HG02943 (cell line): ENCODE measurements around the gene NIPBL.
"Not testable (repeated sequence)": the region's sequence is repeated elsewhere in the genome, so short reads cannot be mapped to it uniquely, and the experiment has no call there.

Source experiments
- ATAC-seq: cut with Tn5 transposase; IDR thresholded peaks from one replicate; pipeline ENCODE4 v1.9.1; 2021; ENCODE audit warnings: mild to moderate bottlenecking, low read depth, moderate library complexity; ENCODE audit not compliant: unreplicated experiment

The NIPBL gene

GRCh38 chr5:36901077-36901476 lies 24.5 kb downstream of the NIPBL start:
- not testable (repeated sequence) for ATAC-seq

DNA sequence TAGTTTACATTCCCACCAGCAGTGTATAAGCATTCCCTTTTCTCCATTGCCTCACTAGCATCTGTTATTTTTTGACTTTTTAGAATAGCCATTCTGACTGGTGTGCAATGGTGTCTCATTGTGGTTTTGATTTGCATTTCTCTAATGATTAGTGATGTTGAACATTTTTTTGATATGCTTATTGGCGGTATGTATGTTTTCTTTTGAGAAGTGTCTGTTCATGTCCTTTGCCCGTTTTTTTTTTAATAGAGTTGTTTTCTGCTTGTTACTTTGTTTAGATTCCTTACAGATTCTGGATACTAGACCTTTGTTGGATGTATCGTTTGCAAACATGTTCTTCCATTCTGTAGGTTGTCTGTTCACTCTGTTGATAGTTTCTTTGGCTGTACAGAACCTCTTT lies 25.3 kb downstream of the NIPBL start:
- no peak for ATAC-seq

- ATAC-seq: no peak
These were observed 25.8 kb downstream of the NIPBL start for GRCh38 chr5:36902353-36902752.

DNA sequence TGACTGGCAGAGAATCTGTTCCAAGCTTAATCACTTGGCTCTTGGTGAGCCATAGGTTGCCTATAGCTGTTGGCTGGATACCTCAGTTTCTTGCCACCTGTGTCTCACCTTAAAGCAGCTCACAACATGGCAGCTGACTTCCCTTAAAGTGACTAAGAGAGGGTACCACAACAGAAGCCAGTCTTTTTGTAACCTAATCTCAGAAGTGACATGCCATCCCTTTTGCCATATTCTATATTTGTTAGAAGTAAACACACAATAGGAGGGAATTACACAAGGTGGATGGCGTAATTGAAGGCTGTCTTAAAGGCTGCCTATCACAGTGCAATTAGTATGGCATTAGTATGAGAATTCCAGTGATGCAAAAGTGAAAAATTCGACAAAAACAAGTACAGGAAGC lies 28.1 kb downstream of the NIPBL start:
- no peak for ATAC-seq

DNA sequence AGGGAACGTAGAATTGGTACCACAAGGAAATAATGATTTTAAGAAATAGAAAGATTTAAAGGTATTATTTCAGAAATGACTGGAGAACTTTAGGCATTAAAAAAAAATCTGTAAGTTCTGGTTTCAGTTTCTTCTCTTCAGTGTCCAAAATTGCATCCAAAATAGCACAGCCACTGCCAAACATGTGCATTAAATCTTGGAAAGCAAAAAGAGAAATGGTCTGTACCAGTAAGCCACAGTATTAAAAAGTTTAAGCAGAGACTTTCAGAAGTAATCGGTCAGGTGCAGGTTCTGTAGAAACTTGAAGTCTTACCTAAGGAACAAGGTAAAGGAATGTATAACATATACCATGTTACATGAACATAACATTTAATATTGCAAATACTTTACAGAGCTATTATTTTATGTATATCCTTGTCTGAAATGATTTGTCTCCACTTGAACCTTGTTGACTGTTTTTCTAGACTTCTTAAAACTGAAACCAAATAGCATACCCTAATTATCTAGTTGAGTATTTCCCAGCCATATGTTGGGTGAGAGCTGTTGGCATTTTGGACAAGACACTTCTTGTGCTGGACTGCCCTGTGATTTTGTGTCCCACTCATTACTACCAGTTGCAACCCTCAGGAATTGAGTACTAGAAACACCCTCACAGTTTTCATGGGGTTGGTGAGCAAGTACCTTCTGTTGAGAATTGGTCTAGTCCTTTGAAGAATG lies 32.1 kb downstream of the NIPBL start:
- ATAC-seq: no peak

DNA sequence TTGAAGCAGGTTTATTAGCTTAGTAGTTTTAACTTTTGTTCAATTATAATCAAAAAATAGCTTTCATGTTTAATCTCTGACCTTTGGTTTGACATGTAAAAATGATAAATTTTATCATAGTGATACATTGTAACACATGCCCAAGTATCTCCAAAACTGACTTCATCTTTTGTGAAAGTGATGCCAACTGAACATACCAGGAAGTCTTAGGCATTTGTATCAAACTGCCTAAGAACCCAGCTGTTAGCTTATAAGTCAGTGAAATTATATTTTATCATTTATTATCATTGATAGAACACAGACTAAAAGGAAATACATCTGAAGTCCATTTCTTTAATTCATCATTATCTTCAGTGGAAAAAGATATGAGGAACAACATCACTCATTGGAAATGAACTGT lies 39.1 kb downstream of the NIPBL start:
- no peak for ATAC-seq

DNA sequence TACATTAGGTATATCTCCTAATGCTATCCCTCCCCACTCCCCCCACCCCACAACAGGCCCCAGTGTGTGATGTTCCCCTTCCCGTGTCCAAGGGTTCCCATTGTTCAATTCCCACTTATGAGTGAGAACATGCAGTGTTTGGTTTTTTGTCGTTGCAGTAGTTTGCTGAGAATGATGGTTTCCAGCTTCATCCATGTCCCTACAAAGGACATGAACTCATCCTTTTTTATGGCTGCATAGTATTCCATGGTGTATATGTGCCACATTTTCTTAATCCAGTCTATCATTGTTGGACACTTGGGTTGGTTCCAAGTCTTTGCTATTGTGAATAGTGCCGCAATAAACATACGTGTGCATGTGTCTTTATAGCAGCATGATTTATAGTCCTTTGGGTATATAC lies 40.0 kb downstream of the NIPBL start:
- not testable (repeated sequence) for ATAC-seq

DNA sequence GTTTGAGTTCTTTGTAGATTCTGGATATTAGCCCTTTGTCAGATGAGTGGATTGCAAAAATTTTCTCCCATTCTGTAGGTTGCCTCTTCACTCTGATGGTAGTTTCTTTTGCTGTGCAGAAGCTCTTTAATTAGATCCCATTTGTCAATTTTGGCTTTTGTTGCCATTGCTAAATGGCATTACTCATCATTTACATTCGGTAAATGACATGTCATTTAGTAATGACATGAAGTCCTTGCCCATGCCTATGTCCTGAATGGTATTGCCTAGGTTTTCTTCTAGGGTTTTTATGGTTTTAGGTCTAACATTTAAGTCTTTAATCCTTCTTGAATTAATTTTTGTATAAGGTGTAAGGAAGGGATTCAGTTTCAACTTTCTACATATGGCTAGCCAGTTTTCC lies 40.8 kb downstream of the NIPBL start:
- not testable (repeated sequence) for ATAC-seq

DNA sequence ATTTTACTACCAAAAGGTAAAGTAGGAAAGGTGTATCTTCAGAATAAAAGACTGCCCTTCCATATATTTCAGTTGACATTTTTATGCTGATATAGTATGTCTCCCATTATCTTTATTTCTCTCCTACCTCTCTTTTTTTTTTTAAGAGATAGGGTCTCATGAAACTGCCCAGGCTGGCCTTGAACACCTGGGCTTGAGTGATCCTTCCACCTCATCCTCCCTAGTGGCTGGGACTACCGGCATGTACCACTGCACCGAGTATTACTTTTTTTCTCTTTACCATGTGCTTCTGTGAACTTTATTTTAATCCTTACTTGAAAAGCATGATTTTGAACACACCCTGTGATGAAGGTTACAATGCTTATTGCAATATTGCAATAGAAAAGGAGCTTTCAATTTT lies 42.7 kb downstream of the NIPBL start:
- ATAC-seq: no peak

DNA sequence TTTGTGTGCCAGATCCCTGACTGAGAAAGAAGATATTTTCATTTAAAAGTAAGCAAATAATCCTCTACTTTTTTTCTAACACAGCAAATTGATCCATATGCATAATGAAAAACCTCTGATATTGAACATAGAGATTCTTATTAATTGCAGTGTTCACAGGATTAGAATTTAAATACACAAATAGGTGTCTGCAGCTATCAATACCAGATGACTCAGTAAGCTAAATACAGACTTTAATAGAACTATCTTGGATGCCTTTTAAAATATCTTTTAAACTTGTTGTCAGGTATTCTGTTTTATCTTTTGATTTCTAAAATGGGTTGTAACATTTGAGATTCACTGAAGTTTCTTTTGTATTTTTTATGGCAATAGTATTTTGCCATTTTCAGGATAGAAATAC lies 43.1 kb downstream of the NIPBL start:
- no peak for ATAC-seq

DNA sequence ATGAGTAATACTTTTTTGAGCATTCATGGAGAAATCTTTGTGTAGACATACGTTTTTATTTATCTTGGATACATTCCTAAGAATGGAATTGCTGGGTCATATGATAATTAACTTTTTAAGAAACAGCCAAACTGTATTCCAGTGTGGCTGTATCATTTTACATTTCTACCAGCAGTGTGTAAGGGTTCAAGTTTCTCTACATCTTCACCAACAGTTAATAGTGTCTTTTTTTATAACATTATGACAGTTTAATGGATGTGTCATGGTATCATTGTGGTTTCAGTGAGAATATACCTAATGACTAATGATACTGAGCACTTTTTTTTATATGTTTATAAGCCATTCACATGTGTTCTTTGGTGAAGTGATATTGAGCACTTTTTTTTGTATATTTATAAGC lies 52.4 kb downstream of the NIPBL start:
- ATAC-seq: no peak

DNA sequence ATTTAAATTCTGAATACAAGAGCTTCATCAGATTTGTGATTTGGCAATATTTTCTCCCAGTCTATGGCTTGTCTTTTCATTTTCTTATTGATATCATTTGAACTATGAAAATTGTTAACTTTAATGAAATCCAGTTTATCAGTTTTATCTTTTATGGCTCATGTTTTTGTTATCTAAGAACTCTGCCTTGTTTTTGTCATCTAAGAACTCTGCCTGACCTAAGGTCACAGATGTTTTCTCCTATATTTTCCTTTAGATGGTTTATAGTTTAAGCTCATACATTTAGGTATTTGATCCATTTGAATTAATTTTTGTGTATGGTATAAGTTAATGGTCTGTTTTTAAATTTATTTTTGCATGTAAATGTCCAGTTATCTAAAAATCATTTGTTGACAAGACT lies 52.9 kb downstream of the NIPBL start:
- ATAC-seq: no peak

DNA sequence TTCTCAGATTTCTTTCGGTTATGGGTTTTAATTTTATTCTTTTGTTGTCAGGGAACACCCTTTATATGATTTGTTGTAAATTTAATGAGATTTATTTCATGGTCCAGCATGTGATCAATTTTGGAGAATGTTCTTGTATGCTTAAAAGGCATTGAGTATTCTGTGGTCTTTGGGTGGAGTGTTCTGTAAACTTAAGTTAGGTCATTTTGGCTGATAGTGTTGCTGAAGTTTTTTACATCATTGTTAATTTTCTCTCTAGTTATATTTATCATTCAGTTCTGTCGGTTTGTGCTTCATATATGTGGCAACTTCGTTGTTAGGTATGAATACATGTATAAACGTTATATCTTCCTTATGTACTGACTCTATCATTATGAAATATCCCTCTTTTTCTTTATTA lies 55.5 kb downstream of the NIPBL start:
- no peak for ATAC-seq

GRCh38 chr5:36932699-36933098 lies 56.1 kb downstream of the NIPBL start:
- no peak for ATAC-seq

- ATAC-seq: no peak
These were observed 58.3 kb downstream of the NIPBL start for GRCh38 chr5:36934740-36935356.

- no peak for ATAC-seq
These were observed 59.2 kb downstream of the NIPBL start for GRCh38 chr5:36935805-36936204.

DNA sequence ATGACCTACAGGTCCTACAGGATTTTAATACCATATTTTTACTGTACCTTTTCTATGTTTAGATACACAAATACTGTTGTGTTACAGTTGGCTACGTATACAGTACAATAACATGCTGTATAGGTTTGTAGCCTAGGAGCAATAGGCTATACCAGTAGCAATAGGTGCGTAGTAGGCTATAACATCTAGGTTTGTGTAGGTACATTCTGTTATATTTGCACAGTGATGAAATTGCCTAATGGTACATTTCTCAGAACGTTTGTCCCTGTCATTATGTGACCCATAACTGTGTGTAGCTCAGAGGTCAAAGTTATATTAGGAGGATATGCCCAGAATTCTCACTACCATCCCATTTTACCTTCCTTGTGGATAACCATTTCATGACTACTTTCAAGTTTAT lies 59.7 kb downstream of the NIPBL start:
- ATAC-seq: no peak

DNA sequence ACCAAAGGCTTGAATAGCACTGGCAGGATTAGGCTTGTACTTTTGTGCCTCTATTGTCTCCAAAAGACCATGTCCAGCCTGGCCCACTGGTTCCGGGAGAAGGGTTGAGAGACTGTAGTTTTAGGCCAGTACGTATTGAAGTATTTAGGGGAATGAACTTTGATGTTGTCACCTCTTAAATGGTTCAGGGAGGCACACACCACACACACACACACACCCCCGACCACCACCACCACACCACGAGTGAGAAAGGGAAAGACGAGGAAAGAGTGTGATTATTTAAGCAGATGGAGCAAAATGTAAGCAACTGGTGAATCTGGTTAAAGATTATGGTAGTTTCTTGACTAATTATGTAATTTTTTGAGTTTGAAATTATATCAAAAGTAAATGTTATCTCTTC lies 61.6 kb downstream of the NIPBL start:
- ATAC-seq: no peak

DNA sequence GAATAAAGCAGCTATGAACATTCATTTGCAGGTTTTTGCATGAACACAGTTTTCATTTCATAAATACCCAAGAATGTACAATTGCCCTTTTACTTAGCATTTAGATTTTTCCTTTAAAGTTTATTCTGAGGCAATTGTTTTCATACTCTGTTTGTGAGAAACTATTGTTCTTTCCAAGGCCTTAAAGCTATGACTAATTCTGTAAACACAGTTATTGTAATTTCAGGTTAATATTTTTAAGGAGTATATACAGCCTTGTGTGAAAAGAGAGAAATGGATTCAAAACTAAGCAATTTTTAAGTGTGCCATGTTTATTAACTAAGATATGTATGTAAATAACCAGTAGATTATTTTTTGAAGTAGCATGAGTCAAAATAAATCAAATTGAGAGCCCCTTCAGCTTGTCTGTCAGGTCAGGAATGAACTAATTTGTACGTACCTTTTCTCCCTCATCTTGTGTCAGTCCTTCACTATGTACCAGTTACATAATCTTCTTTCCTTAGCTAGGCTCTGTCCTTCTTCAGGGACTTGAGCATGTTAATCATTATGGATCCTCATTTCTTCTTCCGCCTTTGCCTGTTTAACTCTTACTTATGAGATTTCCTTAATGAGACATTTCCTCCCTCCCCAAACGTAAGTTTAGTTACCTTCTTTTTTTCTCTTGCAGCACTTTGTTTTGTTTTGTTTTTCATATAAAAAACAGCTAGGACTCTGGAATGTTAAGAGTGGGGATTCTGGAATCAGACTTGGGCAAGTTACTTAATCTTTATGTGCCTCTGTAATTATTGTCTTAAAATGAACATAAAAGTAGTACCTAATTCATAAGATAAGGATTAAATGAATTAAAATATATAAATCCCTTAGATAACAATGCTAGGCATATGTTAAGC lies 63.6 kb downstream of the NIPBL start:
- no peak for ATAC-seq

DNA sequence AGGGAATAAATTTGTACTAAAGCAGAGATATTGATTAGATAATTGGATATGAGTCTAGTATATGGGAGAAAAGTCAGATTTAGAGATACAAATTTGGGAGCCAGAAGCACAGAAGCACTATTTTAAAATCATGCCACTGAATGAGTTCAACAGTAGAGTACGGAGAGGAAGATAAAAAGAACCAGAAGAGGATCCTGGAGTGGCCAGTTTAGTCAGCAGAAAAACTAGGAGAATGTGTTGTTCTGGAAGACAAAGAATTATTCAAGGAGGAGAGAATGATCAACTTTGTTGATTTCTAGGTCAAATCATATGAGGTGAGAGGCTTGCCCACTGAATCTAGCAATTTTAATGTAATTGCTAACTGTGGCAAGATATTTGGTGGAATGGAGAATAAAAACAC lies 67.0 kb downstream of the NIPBL start:
- ATAC-seq: no peak

DNA sequence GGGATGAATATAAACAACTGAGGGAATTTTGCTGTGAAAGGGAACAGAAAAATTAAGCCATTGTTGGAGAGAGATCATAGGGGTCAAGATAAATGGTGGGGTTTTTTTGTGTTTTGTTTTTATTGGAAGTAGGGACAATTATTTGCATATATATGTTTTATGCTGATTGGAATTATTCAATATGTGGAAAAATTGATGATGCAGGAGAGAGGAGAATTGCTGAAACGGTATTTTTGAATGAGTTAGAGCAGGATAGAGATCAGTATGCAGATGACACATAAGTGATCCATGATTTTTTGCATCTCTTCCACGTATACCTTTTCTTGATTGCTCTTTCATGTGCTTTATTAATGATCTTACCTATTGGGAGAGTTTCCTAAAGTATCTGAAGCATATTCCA lies 67.5 kb downstream of the NIPBL start:
- ATAC-seq: no peak
